WTC11 (cell line): ENCODE results near the gene MACC1.

Source experiments
- CREB1 ChIP-seq: sonication (generic); formaldehyde crosslinking; IDR thresholded peaks from 2 replicates; pipeline ENCODE4 v1.8.0; 2023; ENCODE audit warnings: mild to moderate bottlenecking, missing genetic modification reagents
- CTCF ChIP-seq: fragments of 200-600 bp; IDR thresholded peaks from 2 replicates; pipeline ENCODE4 v1.8.0; 2022; ENCODE audit warnings: antibody characterized with exemption
- FOXP1 ChIP-seq: sonication (generic); formaldehyde crosslinking; IDR thresholded peaks from 2 replicates; pipeline ENCODE4 v1.8.0; 2022; ENCODE audit warnings: missing genetic modification reagents, mild to moderate bottlenecking, moderate library complexity, borderline replicate concordance
- KAT7 ChIP-seq: sonication (generic); formaldehyde crosslinking; IDR thresholded peaks from 2 replicates; pipeline ENCODE4 v1.8.1; 2023; ENCODE audit warnings: missing genetic modification reagents, mild to moderate bottlenecking, borderline replicate concordance
- NR2C2 ChIP-seq: sonication (generic); formaldehyde crosslinking; IDR thresholded peaks from 2 replicates; pipeline ENCODE4 v1.8.0; 2022; ENCODE audit warnings: mild to moderate bottlenecking, missing genetic modification reagents
- ZNF232 ChIP-seq: sonication (generic); formaldehyde crosslinking; IDR thresholded peaks from 2 replicates; pipeline ENCODE4 v1.8.0; 2022; ENCODE audit warnings: mild to moderate bottlenecking, missing genetic modification reagents
- TF ChIP-seq, protein P1 (sequence below): sonication (generic); formaldehyde crosslinking; IDR thresholded peaks from 2 replicates; pipeline ENCODE4 v1.8.0; 2023; ENCODE audit warnings: missing genetic modification reagents, mild to moderate bottlenecking, borderline replicate concordance

GRCh38 chr7:20223356-20223755 lies 6.2 kb upstream of the MACC1 start:
- TF ChIP-seq KAT7 (CRISPR knock-in tag) (no peak), CTCF (no peak), ZNF232 (no peak), FOXP1 (CRISPR knock-in tag) (no peak), CREB1 (no peak), NR2C2 (CRISPR knock-in tag) (no peak)
- TF ChIP-seq, protein P1, sequence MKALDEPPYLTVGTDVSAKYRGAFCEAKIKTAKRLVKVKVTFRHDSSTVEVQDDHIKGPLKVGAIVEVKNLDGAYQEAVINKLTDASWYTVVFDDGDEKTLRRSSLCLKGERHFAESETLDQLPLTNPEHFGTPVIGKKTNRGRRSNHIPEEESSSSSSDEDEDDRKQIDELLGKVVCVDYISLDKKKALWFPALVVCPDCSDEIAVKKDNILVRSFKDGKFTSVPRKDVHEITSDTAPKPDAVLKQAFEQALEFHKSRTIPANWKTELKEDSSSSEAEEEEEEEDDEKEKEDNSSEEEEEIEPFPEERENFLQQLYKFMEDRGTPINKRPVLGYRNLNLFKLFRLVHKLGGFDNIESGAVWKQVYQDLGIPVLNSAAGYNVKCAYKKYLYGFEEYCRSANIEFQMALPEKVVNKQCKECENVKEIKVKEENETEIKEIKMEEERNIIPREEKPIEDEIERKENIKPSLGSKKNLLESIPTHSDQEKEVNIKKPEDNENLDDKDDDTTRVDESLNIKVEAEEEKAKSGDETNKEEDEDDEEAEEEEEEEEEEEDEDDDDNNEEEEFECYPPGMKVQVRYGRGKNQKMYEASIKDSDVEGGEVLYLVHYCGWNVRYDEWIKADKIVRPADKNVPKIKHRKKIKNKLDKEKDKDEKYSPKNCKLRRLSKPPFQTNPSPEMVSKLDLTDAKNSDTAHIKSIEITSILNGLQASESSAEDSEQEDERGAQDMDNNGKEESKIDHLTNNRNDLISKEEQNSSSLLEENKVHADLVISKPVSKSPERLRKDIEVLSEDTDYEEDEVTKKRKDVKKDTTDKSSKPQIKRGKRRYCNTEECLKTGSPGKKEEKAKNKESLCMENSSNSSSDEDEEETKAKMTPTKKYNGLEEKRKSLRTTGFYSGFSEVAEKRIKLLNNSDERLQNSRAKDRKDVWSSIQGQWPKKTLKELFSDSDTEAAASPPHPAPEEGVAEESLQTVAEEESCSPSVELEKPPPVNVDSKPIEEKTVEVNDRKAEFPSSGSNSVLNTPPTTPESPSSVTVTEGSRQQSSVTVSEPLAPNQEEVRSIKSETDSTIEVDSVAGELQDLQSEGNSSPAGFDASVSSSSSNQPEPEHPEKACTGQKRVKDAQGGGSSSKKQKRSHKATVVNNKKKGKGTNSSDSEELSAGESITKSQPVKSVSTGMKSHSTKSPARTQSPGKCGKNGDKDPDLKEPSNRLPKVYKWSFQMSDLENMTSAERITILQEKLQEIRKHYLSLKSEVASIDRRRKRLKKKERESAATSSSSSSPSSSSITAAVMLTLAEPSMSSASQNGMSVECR (CRISPR knock-in tag): no peak
